Stimulated activated CD8-positive, alpha-beta memory T cell treated with anti-CD3 and anti-CD28 coated beads, Interleukin-7, amount 100 ng/mL, for 48 hours (primary cell): ENCODE measurements around the gene AFF3.

Experiments
- DNase-seq, 2 donors: peaks; one replicate each; pipeline ENCODE4 v3.0.0-alpha.2; 2020; ENCODE audit warnings: low read depth in 1 of 2; ENCODE audit errors: extremely low read depth in 1 of 2

The AFF3 gene

DNA sequence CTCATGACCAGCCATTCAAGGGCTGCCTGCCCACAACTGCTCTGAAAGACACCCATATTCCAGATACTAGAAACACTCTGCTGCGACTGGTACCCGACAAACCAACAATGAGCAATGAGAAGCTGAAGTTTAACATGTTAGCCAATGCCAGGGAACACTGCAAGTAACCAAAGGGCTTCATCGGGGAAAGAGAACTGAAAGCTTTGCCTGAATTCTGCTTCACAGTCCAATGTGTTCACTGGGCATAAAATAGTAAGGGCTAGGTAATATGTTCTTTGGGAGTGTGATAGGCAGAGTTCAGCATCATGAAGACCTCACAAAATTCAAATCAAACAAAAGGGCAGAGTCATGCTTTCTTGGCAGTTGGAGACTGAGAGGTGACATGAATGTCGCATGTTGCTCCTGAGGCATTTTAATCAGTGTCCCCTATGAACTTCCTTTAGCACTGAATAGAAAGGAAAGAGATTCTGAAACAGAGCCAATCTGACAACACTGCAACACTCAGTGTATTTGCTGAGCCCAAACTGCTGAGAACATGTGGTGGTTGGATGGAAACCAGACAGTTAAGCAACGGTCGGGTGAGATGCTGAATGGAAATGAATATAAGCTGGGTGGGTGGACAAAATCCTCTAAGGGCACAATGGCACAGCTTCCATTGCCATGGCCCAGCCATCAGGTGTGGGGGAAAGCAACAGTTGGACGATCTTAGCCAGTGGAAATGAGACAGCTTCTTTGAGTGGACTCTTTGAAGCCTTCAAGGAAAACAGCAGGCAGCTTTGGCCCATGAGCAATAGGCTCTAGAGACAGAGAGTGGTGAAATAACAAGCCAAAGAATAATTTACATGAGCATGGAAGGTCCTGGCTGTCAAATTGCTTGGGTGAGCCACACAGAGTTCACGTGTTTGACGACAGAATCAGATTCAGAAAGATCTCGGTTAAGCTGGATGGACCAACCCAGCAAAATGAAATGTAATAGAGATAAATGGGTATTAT lies 277.5 kb downstream of the AFF3 start:
- no peak for DNase-seq

DNA sequence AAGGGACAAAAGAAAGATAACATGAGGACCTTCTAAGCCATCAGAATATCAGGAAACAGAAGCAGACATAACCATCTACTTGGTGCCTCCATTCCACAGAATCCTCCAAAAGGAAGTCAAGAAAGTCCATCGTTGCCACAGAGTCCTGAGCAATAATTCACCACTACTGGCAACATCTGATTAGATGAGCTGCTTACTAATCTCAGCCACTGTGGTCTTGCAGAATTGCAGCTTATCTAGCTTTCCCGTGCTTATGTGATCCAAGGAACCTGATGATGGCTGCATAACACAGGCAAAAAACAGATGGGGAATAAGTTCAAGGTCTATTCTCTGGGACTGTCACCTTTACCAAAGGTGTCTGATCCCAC lies 278.5 kb downstream of the AFF3 start:
- DNase-seq, result no peak

DNA sequence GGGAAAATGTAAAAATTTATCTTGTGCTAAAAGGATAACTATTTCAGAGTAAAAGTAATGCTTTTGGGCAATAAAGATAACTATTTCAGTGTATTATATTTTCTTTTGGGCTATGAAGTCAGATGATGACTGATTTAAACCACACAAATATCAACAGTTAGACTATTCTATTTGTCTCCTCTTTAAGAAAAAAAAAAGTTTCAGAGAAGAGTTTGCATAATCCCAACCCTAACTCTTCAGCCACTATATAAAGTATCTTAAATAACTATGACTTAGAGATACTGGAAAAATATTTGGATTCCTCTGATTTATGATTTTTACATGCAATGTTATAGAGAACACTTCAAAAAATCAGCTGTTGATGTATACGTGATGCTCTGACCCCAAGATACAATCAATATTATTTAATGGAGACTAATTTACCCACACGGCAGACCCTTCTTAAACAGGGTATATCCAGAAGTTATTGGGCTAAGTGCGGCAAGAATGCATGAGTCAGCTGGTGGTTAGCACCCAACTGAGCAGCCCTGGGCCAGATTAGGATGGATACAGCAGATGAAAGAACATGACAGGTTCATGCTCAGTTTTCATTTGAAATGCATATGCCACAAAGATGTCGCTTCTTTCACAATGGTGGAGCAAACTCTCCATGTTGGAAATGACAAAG lies 279.0 kb downstream of the AFF3 start:
- no peak for DNase-seq

DNA sequence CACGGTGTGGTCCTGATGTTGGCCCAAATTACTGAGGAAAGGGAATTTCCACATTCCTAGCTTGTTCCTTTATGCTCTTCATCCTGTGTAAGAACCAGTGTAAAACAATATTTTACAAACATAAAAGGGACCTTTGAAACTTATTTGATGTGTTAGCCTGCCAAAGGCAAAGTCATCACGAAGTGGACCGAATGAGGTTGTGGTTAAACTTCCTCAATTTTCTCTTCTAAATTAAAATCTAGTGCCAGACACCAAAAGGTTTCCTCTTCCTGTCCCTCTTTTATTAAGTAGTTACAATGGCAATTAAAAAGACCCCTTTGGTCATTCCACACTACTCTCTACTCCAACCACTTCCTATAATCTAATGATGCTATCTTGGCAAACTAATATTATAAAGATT lies 279.8 kb downstream of the AFF3 start:
- no peak for DNase-seq

DNA sequence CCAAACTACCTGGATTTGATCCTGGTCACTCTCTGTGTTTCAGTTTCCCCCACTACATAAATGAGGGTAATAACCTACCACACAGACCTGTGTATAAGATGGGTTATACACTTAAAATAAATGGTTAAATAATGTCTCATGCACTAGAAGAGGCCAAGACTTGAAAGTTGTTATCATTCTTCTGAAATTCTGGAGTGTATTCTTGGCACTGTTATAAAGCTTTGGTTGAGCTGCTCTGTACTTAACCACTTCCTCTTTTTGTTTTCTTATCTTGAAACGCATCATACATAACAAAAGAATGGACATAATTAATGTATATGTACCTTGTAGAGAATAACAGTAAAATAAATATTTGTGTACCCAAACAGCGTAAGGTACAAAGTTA lies 281.0 kb downstream of the AFF3 start:
- DNase-seq, result no peak

DNA sequence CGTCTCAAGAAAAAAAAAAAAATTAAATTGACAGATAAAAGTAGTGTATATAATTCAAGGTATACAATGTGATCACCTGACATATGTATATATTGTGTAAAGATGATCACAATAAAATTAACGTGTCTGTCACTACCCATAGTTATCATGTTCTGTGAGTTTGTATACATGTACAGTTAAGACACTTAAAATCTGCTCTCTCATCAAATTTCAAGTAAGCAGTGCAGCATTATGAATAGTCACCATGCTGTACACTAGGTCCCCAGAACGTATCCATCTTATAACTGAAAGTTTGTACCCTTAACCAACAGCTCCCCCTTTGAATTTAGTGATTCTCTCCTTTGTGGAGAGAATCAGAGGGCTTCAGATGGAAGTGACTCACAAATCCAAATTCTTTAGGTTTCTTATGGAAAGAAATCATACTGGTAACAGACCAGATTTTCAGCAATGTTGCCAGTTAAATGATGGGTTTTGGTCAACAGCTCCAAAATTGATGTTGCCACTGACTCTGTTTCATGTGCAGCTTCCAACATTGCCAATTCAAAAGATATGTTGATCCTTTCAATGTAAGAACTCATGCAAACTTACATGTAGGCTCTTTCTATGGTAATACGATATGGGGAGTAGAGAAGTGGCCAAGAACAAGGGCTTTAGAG lies 281.5 kb downstream of the AFF3 start:
- no peak for DNase-seq

DNA sequence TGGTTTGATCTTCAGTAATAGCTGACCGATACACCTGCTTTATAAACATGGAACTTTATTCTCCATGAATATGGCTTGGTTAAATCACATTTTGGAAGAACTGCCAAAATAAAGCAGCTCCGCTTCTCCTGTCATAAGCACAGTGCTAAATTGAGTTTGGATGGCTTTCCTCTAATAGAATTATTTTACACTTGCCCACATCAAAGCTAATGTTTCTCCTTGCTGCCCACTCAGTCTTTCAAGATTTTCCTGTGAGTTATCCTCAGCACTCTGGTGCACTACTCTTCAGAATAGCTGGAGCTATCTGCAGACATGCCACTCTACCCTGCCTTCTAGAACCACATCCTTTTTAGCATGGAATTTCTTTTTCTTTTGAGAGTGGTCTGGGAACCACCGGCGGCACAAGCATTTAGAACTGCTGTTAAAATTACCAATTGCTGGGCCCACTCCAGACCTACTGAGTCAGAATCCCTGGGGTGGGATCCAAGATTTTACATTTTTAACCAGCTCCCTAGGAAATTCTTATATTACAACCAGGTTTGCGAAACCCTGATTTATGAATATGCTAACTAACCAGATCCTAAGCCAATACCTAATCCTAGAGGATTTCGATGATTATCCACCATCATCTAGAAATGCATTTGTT lies 283.3 kb downstream of the AFF3 start:
- DNase-seq, result no peak

DNA sequence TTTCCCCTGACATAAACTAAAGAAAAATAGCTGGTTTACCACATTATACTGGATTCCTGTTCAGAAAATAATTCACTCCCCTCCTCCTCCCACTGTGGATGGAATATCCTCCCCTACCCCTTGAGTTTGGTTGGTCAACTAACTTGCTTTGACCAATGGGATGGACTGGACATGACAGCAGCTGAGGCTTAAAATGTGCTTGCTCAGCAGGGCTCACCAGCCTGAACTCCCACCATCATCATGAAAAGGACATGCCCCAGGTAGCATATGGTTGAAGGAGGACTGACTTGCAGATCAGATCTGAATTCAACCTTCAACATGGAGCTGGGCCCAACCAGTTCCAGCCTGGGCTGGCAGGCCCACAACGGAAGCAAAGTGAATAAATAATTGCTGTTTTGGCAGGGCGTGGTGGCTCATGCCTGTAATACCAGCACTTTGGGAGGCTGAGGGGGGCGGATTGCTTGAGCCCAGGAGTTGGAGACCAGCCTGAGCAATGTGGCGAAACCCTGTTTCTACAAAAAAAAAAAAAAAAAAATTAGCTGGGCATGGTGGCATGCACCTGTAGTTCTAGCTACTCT lies 284.4 kb downstream of the AFF3 start:
- DNase-seq, result no peak

DNA sequence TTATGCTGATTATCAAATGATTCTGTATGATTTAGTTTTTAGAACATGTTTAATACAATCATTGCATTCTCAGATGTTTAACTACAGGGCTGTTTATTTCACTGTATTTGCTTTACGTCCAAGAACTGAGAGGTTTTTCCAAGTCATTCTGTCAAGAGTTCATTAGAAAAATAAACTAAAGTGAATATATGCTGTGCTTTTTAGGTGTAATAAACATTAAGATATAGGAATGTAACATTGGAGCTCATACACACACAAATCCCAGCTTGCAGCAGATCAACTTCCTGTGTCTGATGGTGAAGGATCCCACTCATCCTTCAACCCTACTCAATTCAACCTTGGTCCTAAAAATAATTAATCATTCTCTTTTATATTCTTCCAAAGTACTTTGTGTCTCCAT lies 285.0 kb downstream of the AFF3 start:
- no peak for DNase-seq

DNA sequence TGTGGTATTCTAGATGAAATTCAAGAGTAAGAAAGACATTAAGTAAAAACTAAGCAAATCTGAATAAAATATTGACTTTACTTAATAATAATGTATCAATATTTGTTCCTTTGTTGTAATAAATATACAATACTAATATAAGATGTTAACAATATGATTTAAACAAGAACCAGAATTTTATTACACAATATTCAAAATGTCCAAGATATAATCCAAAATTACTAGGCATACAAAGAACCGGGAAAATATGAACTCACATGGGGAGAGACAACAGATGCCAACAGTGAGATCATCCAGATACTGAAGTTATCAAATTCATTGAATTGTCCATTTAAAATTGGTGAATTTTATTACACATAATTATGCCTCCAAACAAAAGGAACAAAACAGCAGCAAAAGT lies 286.3 kb downstream of the AFF3 start:
- no peak for DNase-seq

DNA sequence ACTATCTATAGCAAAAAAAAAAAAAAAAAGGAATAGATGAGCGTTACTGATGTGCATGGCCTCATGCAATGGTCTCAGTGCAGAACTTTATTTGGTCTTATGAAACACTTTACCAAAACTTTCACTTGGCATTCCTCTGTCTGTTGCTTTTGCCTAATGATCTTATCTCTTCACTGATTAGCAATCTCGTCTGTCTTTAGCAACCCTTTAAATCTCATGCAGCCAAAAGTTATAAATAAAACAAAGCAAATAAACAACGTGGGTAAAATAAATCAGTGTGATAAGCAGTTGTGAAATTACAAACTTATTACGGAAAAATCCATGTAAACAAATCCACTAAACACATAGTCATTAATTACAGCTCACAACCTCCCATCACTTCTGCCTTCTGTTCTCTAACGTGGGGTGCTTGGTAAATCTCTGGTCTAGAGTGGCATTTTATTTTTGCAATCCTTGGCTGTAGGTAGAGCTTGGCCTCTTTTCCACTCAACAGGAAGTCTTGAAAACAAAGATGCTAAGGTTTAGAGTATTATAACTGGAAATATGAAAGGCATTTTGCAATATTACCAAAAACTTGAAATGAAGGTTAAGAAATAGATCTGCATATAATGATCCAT lies 288.0 kb downstream of the AFF3 start:
- DNase-seq, result no peak

DNA sequence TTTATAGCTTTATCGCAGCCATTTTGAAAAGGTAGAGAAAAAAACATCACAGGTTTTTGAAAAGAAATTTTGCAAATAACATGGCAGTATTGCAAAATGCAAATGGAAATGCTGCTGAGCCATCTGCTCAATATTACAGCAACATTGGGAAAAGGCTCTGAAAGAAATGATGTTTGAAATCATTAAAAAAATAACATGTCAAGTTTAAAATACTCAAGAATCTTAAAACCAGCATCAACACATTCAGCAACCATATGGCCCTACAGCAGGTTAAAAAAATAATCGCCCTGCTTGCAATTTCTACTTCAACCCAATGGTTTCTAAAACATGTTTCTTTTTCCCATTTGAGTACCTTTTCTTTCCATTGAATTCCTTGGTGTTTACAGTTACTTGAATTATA lies 289.4 kb downstream of the AFF3 start:
- DNase-seq, result no peak

DNA sequence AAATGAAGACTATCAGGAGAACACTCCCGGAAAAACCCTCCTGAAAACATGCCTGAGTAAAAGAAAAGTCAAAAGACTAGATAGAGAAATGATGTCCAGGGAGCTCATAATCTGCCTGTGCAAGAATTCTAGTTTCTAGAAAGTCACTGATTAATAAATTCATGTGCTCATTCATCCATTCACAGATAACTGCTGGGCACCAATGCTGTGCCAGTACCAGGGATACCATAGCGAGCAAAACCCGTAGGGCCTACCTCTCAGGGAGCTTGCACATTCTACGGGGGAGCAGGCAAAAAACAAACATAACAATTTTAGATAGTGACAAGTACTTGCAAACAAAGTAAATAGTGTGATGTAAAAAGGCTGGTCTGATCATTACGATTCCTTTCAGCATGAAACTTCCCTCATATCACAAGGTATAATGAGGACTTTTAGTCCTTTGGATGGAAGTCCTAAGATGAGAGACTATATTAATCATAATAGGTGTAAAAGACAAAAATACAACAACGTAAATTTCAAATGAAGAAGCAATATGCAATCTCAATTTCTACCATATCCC lies 289.9 kb downstream of the AFF3 start:
- no peak for DNase-seq

DNA sequence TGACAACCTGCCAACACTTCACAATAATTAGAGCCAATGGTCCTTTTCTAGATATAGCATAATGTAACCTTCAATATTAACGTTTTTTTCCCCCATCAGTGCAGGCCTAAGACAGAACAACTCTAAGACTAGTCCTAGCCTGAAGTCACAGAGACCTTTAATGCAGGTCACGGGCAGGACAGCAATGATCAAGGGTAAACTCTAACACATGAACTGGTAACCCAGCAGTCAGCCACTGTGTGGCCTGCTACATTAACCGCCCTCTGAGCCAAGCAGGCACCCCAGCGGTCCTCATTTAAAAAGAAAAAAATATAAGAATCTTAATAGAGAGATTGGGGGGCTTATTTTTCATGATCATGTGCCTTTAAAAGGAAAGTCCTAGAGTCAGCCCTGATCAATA lies 290.6 kb downstream of the AFF3 start:
- DNase-seq, result no peak

DNA sequence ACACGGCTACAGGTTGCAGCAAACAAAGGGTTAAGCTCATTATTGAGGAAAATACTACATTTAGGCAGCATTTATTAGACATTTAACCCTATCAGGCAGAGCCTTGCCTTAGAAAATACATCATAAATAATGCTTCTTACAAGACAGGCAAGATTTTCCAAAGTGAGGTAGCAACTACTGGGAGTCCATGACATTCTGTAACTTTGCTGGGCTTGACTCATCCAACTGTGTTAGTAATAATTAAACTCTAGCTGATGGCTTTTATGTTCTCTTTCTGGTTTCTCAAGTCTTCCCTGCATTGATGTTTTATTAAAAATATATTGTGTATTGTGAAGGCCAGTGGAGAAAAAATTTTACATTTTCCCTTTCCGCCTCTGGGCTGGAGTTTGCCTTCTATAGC lies 291.3 kb downstream of the AFF3 start:
- no peak for DNase-seq

DNA sequence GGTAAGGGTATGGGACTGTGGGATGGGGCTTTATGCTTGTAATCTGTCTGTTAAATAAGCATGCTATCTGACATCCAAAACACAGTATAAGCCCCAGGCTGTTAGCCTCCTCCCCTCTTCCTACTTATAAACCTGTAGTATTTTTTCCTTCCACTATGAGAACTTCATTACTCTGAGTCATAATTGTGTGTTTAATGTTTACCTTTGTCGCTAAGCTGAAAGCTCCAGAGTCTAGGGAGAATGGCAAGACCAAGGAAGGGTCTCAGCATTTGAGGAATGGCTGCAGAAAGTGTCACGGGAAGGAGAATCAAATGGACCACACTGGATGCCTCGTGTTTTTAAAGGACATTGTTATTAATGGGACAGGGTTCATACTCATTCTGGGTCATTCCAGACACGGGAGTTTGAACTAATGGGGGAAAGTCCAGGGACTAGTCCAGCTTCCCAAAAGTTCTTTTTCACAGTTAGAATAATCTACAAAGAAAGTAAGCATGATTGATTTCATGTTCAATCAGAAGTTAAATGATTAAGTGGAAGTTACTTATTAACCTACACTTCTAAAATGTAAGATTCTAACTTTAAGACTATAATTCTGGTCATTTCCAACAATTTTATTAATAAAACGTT lies 292.2 kb downstream of the AFF3 start:
- DNase-seq, result no peak

DNA sequence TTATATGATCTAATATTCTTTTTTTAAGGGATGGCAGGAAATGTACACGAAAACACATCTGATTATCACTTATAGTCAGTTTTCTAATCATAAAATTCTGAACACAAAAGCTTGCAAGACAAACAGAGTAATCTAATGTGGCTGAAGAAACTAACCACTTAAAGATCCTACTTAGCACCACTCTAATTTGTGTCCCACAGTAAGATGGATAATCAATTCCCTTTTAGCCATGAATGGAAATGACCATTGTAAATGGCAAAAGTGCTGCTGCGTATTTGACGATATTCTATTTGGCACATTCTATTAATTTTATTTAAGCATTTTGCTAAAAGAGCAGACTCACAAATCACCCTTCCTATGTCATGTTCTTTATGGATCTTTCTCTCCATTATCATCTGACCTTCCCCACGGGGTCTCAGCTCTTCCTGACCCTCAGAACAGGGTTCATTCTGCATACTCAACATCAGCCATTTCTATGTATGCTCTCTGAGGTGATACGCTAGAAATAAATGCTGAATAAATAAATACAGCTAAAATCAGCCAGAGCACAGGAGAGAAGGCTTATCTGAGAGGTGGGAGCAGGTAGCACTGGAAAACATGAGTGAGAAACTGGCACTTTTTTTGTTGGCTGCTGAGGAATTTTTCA lies 295.8 kb downstream of the AFF3 start:
- no peak for DNase-seq

DNA sequence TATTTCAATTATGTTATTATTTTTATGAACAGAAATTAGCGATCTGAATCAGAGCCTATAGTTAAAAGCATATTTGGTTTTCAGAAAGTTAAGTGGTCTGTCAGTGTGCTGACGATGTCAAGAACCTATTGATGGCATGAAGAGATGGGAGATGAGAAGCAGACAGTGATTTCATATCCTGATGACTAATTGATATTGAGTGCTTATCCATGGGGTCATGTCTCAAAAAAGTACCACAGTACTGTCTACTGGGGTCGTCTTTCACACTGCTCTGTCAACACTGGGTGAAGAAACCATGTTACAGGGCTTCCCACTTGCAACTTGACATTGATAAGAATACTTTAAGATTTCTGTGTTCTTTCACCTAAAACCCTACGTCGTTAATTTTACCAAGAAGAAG lies 297.1 kb downstream of the AFF3 start:
- no peak for DNase-seq

DNA sequence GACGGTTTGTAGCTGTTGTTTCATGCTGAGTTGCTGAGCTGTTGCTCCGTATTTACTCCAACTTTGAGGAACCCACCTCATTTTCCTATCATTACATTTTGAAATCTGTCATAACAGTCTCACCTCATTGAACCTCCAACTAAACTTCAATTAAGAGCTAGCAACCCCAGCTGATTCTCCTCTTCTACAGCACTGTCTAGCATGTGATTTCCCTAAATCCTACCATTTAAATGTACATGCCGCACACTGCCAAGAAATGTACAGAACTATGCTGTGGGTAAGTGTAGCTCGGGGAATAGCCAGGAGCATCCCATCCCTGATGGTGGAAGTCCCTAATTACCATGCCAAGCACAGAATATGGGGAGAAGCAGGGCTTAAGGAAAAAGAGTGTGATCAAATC lies 299.9 kb downstream of the AFF3 start:
- no peak for DNase-seq
